T follicular helper cell (primary cell): ENCODE results near the gene CNTFR.

ENCODE experiments used
- DNase-seq: peaks from one replicate; pipeline ENCODE4 v3.0.0-alpha.2; 2020; ENCODE audit warnings: low read depth

The CNTFR gene

DNA sequence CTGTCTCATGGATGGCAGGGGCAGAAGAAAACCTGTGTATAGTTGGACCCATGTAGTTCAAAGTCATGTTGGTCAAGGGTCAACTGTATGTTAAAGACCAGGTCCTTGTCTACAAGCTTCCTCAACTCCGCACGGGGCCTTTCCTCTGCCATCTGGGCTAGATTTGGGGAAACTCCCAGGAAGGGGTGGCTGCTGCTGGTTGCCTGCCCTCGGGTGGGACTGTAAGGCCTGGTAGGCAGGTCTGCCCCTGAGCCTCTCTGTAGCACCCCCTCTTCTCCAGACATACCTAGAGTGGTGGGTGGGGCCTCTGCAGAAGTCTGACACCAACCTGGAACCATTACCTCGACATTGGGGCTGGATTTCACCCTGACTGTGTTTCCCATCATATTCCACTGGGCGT is 82.0 kb downstream of the CNTFR start:
- no peak for DNase-seq

DNA sequence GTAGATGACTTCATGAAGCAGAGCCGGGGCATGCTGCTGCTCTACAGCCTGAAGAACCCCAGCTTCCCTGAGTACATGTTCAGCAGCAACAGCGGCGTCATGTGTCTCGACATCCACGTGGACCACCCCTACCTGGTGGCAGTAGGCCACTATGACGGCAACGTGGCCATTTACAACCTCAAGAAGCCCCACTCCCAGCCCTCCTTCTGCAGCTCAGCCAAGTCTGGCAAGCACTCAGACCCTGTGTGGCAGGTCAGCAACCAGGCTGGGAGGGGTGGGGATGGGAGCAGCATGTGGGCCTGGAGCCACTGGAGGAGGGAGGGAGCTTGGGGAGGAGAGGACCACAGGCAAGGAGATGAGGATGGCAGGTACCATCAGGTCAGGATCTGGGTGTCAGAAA is 82.9 kb downstream of the CNTFR start:
- no peak for DNase-seq

DNA sequence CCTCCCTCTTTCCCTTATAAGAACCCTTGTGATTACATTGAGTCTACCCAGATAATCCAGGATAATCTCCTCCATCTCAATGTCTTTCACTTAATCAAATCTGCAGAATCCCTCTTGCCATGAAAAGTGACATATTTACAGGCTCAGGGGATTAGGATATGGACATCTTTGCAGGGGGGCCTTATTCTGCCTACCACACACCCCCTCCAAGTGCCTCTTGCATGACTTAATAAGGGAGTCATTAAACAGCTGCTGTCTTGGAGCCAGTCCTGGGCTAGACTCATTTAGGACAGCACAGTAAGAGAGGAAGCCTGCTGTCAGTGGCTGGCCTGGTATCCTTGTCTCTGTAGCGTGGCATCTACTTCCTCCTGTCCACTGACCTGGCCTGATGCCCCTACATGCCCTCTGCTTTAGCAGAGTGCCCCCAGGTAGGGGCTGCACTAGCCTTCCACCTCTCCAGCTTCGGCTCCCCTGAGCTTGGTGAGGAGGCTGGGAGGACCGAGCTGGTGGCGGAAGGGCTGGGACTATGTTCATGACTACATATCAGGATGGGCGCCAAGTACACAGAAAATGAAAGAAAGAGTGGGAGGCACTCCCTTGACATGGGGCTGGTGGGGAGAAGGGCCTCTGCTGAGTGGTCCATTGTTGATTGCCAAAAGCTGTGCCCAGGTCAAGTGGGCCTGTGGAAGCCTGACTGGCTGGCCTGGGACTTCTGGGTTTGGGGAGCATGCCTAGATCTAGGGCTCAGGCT is 84.0 kb downstream of the CNTFR start:
- no peak for DNase-seq

DNA sequence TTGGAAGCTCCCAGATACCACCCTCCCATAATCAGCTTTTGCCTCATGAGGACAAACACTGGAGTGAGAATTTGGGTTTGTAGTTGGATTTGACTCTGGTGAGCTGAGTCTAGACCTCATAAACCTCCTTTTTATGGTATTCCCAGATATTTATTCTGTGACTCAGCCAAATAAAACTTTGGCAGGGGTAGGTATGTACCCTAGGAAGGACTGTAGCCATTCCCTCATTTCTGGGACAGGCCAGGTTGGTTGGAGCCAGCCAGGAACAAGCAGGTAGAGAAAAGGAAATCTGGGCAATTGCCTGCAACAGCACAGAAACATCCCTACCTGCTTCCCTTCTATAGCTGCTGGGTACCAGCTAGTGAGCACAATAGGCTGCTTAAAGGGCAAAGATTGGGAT is 86.1 kb downstream of the CNTFR start:
- no peak for DNase-seq

DNA sequence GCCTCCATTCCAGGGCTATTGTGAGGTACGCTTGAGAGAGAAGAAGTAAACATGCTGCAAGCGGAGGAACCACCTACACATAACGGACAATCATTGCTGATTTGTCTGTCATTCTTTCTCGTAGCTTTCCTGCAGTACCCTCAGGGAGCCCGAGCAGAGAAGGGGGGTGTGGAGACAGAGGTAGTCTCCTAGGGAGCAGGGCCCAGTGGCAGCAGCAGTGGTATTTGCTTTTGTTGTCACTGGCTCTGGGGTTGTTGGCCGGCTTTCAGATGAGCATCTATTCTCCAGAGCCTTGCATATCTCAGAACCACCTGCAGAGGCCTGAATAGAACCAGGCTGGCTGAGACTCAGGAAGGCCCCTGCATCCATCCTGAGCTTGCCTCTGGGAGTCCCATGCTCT is 86.6 kb downstream of the CNTFR start:
- no peak for DNase-seq

DNA sequence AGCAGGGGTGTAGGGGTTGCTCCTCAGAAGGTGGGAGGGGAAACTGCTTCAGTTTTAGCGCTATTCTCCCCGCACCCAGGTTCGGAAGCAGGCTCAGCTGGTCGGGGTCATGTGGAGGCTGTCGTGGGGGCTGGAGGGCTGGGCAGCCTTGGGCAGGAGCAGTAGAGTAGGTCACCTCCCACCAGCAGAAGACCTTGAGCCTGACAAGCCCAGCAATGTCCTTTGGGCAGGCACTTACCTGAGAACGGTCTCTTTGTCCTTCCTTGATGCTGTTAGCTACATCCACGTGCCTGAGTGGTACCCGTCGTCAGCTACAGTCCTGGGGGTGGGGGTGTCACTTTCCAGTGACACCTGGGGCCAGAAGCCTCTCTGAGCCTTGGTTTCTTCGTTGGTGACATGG is 87.1 kb downstream of the CNTFR start:
- no peak for DNase-seq

DNA sequence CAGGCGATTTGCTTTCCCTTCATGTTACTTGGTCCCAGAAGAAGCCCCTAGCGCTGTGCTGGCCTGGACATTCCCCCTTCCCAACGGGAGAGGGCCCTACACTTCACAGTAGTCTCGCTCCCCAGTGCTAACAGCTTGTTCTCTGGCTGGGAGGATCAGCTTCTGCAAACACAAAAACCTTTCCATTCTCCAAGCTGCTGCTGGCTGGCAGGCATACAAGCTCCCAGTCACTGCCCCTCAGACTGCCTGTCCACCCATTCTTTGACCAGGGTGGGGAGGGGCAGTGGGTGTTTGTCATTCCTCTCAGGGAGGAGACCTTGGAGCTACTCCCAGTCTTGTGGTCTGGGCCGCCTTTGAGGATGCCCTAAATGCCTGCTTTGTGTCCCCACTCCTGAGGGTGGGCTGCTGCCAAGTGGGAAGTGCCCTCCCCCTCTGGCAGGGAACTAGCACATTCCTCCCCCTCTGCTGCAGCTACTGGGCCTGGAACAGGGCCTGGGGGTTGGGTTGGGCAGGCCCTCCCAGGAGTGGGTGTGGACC is 87.6 kb downstream of the CNTFR start:
- DNase-seq, result no peak
